ENCODE results near the gene OR10R2. TPM values are rescaled to one million over a fixed set of nuclear protein-coding genes. Genes with fewer than 3 reads are reported as not detected.

OR10R2 gene
- total and polyA plus RNA-seq, 5 donors: not detected

DNA sequence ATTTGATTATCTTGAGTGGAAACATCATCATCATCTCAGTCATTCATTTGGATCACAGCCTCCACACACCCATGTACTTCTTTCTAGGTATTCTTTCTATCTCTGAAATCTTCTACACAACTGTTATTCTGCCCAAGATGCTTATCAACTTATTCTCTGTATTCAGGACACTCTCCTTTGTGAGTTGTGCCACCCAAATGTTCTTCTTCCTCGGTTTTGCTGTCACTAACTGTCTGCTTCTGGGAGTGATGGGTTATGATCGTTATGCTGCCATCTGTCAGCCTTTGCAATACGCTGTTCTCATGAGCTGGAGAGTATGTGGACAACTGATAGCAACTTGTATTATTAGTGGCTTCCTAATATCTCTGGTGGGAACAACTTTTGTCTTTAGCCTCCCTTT lies 19.3 kb downstream of the OR10R2 start:
- Histone ChIP-seq H3K27me3 (ENCODE audit: control insufficient read depth, insufficient read depth) (no peaks in the 10 kb centered on the region), H3K4me1 (ENCODE audit: control insufficient read depth, insufficient read depth, low read length) (no peaks in the 10 kb centered on the region), H3K27ac (ENCODE audit: low read length) (no peak overlapping the region), H3K4me3 (ENCODE audit: low read length) (no peak overlapping the region), H3K9me3 (ENCODE audit: control insufficient read depth, low read length) (no peaks in the 10 kb centered on the region)
- intact Hi-C loops (cut with DNase I): no loop called here
- no peak for DNase-seq
- 47% methylated on average over 3 of the region's 3 CpGs for WGBS
- ATAC-seq: no peak

DNA sequence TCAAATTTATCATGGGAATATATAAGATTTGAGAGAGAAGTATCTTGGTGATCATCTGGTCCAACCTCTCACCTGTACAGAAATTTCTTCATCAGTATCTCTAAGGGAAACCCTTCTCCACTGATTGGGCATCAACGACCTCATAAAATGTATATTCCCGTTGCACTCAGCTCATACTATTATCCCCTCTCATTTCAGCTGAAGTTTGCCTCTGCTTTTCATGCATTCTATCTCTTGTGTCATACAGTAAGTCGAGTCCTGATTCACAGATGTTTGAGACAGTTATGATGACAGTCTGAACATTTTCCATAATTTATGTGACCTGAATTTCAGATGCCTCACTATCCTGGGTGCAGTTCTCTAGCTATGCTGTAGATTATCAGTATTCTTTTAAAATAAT lies 21.0 kb downstream of the OR10R2 start:
- Histone ChIP-seq H3K4me3 (ENCODE audit: low read length) (no peak overlapping the region), H3K27ac (ENCODE audit: low read length) (no peak overlapping the region), H3K4me1 (ENCODE audit: control insufficient read depth, insufficient read depth, low read length) (no peaks in the 10 kb centered on the region), H3K27me3 (ENCODE audit: control insufficient read depth, insufficient read depth) (no peaks in the 10 kb centered on the region), H3K9me3 (ENCODE audit: control insufficient read depth, low read length) (no peaks in the 10 kb centered on the region)
- ATAC-seq (no peak), DNase-seq (no peak)
- WGBS: 67% methylated on average over 3 of the region's 3 CpGs
- intact Hi-C loops (cut with DNase I): no loop called here

DNA sequence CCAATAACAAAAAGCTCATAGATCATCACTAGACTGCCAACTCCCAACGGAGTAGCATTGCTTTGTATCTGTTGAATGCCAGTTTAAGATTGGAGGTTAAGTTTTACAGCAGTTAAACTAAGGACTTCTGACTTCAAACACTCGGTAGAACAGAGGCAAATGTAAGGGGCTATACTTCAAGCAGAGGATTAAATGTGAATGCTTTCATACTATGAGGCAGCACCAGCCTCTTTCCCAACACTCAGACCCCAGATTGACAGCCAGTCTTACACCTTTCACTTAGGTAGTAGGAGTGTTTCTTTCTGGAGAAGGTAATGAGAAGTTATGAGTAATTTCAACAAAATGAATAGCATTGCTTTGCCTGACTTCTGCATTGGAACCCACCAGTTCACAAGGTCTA lies 22.8 kb downstream of the OR10R2 start:
- Histone ChIP-seq H3K4me3 (ENCODE audit: low read length) (no peak overlapping the region), H3K4me1 (ENCODE audit: control insufficient read depth, insufficient read depth, low read length) (no peaks in the 10 kb centered on the region), H3K9me3 (ENCODE audit: control insufficient read depth, low read length) (no peaks in the 10 kb centered on the region), H3K27me3 (ENCODE audit: control insufficient read depth, insufficient read depth) (no peaks in the 10 kb centered on the region), H3K27ac (ENCODE audit: low read length) (no peak overlapping the region)
- DNase-seq: no peak
- ATAC-seq: no peak
- WGBS: 0% methylated on average over 2 of the region's 2 CpGs
- intact Hi-C loops (cut with DNase I): no loop called here

DNA sequence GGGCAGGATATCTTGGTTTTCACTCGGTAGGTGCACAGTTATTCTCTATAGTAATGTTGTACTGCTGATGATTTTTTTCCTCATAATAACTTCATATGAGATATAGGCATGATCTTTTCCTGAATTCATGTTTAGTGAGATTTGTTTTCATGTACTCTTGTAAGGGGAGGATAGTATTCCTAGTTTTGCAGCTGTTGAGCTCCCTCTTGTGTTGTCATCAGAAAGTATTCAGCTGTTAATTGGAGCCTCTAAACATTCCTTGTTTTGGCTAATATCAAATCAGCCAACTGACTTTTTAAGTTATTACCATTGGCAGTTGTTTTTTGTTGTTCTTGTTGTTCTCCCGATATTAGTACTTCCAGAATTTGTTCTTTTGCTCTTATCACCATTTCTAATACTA lies 24.4 kb downstream of the OR10R2 start:
- no peak for DNase-seq
- WGBS: 19% methylated on average over 2 of the region's 2 CpGs
- no peak for ATAC-seq
- Histone ChIP-seq H3K27me3 (ENCODE audit: control insufficient read depth, insufficient read depth) (no peaks in the 10 kb centered on the region), H3K4me1 (ENCODE audit: control insufficient read depth, insufficient read depth, low read length) (no peaks in the 10 kb centered on the region), H3K9me3 (ENCODE audit: control insufficient read depth, low read length) (no peaks in the 10 kb centered on the region), H3K4me3 (ENCODE audit: low read length) (no peak overlapping the region), H3K27ac (ENCODE audit: low read length) (no peak overlapping the region)
- intact Hi-C loops (cut with DNase I): no loop called here

DNA sequence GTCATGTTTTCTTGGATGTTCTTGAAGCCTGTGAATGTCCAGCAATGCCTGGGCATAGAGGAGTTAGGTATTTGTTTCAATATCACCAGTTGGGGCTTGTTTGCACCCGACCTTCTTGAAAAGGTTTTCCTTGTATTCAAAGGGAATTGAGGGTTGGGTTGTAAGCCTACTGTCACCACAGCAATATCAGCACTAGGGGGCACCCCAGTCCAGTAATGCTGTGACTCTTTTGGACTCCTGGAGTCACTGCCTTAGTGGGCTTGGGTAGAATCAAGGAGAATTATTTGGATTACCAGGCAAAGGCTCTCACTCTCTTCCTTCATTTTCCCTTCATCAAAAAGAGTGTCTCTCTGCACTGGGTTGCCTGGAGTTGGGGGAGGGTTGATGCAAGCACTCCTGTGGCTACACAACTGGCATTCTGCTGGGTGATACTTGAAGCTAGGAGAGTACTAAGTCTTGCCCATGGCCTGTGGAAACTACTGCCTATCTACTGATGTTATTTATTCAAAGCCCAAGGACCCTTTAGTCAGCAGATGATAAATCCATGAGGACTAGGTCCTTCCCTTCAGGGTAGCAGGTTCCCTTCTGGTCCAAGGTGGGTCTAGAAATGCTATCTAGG lies 34.5 kb downstream of the OR10R2 start:
- H3K27me3 ChIP-seq (ENCODE audit: control insufficient read depth, insufficient read depth): no peaks in the 10 kb centered on the region
- H3K27ac ChIP-seq (ENCODE audit: low read length): no peak overlapping the region
- no peaks in the 10 kb centered on the region for H3K4me1 ChIP-seq (ENCODE audit: control insufficient read depth, insufficient read depth, low read length)
- intact Hi-C loops (cut with DNase I): no loop called here
- ATAC-seq: no peak
- H3K9me3 ChIP-seq (ENCODE audit: control insufficient read depth, low read length): no peaks in the 10 kb centered on the region
- H3K4me3 ChIP-seq (ENCODE audit: low read length): no peak overlapping the region
- DNase-seq: peak; percentile 24 to 61 (median 38)
- WGBS: 57% methylated on average over 1 of the region's 1 CpG

DNA sequence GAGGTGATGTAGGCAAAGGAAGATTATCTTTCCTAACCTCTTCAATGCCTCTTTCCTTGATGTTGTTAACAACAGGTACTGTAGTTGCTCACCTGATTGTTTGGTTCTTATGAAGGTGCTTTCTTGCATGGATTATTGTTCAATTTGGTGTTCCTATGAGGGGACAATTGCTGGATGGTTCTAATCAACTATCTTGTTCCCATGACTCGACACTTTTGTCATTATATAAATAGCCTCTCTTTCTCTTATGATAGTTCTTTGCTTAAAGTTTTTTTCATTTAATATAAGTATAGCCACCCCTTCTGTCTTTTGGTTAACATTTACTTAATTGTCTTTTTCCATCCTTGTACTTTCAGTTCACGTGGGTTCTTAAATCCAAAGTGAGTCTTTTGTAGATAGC lies 35.5 kb downstream of the OR10R2 start:
- 88% methylated on average over 2 of the region's 2 CpGs for WGBS
- H3K9me3 ChIP-seq (ENCODE audit: control insufficient read depth, low read length): no peaks in the 10 kb centered on the region
- intact Hi-C loops (cut with DNase I): no loop called here
- no peak for DNase-seq
- no peak overlapping the region for H3K4me3 ChIP-seq (ENCODE audit: low read length)
- no peaks in the 10 kb centered on the region for H3K27me3 ChIP-seq (ENCODE audit: control insufficient read depth, insufficient read depth)
- H3K4me1 ChIP-seq (ENCODE audit: control insufficient read depth, insufficient read depth, low read length): no peaks in the 10 kb centered on the region
- no peak for ATAC-seq
- no peak overlapping the region for H3K27ac ChIP-seq (ENCODE audit: low read length)

DNA sequence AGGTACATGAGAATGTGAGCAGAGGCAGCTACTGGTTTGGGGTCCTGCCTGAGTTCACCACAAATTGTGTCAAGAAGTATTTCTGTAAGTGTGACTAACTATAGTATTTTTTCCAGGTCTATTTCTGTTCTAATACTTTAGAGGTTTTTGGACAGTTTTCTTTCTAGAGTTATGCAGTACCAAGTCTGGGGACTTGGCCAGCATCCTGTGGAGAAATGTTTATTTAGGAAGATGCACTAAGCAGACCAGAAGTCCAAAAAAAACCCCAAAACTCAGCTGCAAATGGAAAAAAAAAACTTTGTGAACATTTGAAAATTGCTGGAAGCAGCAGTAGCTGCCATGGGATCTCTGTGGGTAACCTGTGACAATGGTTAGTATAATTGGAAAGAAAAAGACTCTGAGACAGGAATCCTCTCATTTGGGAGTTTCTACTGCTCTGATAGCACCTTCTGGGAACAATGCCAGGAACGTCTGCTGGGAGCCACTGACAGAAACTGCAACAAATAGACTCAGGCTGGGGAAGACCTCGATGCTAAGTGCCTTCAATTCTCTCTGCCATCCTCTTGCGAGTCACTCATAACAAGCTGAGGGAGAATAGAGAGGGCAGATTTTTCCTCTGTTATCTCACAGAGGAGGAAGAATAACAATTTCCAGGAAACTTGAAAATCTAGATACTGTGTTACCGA lies 37.6 kb downstream of the OR10R2 start:
- Histone ChIP-seq H3K27ac (ENCODE audit: low read length) (no peak overlapping the region), H3K27me3 (ENCODE audit: control insufficient read depth, insufficient read depth) (no peaks in the 10 kb centered on the region), H3K4me1 (ENCODE audit: control insufficient read depth, insufficient read depth, low read length) (no peaks in the 10 kb centered on the region), H3K9me3 (ENCODE audit: control insufficient read depth, low read length) (no peaks in the 10 kb centered on the region), H3K4me3 (ENCODE audit: low read length) (no peak overlapping the region)
- DNase-seq: peak; percentile 14 to 37 (median 16)
- WGBS: 9% methylated on average over 4 of the region's 4 CpGs
- ATAC-seq: peak in 1 of 2 donors; percentile 67
- intact Hi-C loops (cut with DNase I): no loop called here

DNA sequence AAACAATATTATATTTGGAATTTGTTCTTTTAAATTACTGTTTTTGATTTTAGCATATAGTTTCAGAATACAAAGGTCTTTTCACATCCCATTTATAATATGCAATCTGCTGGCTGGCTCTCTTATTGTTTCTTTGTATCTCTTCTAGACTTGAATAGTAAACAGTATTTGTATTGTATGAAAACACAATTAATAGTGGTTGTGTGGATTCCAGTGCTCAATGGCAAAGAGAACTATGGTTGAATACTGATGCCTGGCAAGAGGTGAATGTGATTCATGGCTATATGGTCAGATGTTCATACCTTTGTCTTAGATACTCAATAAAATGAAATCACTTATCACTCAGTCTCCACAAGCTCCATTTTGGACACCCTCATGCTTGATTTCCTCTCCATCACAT lies 44.9 kb downstream of the OR10R2 start:
- intact Hi-C loops (cut with DNase I): no loop called here
- H3K9me3 ChIP-seq (ENCODE audit: control insufficient read depth, low read length): no peaks in the 10 kb centered on the region
- no peak overlapping the region for H3K27ac ChIP-seq (ENCODE audit: low read length)
- H3K4me3 ChIP-seq (ENCODE audit: low read length): no peak overlapping the region
- H3K27me3 ChIP-seq (ENCODE audit: control insufficient read depth, insufficient read depth): no peaks in the 10 kb centered on the region
- ATAC-seq (no peak), DNase-seq (no peak)
- no peaks in the 10 kb centered on the region for H3K4me1 ChIP-seq (ENCODE audit: control insufficient read depth, insufficient read depth, low read length)

DNA sequence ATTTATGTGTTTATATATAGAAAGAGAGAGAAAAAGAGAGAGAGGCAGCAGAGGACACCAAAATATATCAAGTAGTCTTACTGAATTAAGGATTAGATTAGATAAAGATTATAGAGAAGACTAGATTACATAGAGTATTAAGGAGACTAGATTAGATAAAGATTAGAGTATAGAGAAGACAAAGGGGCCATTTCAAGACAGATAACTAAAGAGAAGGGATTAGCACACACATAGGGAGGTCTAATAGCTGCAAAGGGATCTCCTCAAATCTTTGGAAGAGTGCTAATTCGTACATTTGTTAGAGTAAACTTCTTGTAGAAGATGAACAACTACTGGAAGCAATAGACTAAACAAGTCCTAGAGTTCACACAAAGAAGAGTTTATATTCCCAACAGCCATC lies 48.0 kb downstream of the OR10R2 start:
- no peak for ATAC-seq
- intact Hi-C loops (cut with DNase I): no loop called here
- Histone ChIP-seq H3K4me3 (ENCODE audit: low read length) (no peak overlapping the region), H3K4me1 (ENCODE audit: control insufficient read depth, insufficient read depth, low read length) (no peaks in the 10 kb centered on the region), H3K27ac (ENCODE audit: low read length) (no peak overlapping the region), H3K27me3 (ENCODE audit: control insufficient read depth, insufficient read depth) (no peaks in the 10 kb centered on the region), H3K9me3 (ENCODE audit: control insufficient read depth, low read length) (no peaks in the 10 kb centered on the region)
- no peak for DNase-seq
- WGBS: 75% methylated on average over 1 of the region's 1 CpG

DNA sequence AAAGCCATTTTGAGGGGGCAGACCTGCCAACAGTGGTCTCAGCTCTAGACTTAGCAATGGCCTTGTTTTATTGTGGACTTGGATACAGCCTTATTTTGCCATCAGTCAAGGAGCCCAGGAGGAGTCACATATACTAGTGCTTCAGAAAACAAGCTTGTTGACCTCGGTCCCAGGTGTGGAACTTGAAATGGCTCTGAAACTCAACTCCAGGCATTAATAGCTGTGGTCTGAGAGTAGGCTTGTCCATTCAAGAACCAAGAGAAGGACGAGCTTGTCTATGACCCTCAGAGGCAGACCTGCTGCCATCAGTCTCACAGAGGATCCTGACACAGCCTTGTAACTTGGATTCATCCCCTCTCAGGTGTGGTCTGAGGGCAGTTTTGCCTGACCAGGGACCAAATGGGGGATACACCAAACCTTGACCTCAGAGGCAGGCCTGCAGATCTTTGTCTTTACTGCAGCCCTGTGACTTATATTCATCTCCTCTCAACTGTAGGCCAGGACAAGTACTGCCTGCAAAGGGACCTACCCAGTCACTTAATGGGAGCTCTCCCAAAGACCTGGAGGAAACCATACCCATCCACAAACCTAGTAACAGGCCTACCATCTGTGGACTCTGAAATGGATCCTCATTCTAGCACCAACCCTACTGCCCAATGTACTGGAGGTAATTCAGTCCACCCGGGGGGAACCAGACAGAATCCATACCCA lies 49.1 kb downstream of the OR10R2 start:
- Histone ChIP-seq H3K27ac (ENCODE audit: low read length) (no peak overlapping the region), H3K9me3 (ENCODE audit: control insufficient read depth, low read length) (no peaks in the 10 kb centered on the region), H3K4me1 (ENCODE audit: control insufficient read depth, insufficient read depth, low read length) (no peaks in the 10 kb centered on the region), H3K27me3 (ENCODE audit: control insufficient read depth, insufficient read depth) (no peaks in the 10 kb centered on the region), H3K4me3 (ENCODE audit: low read length) (no peak overlapping the region)
- ATAC-seq (no peak), DNase-seq (no peak)
- intact Hi-C loops (cut with DNase I): no loop called here
- WGBS: 90% methylated on average over 3 of the region's 3 CpGs

DNA sequence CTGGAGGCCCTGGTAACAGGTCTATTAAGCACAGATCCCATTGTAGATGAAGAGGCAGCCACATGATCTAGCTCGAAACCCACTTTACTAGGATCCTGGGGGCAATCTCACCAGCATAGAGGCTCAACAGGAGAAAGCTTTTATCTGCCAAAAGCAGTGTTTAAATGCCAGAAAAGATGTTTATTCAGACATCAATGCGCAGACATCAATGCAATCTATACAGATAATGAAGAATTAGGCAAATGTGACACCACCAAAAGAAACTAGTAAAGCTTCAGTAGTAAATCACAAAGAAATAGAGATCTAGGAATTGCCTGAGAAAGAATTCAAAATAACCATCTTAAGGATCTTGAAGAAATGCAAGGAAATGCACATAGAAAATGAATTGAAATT lies 49.6 kb downstream of the OR10R2 start:
- no peaks in the 10 kb centered on the region for H3K4me1 ChIP-seq (ENCODE audit: control insufficient read depth, insufficient read depth, low read length)
- H3K27ac ChIP-seq (ENCODE audit: low read length): no peak overlapping the region
- 87% methylated on average over 2 of the region's 2 CpGs for WGBS
- no peak overlapping the region for H3K4me3 ChIP-seq (ENCODE audit: low read length)
- intact Hi-C loops (cut with DNase I): no loop called here
- ATAC-seq (no peak), DNase-seq (no peak)
- no peaks in the 10 kb centered on the region for H3K9me3 ChIP-seq (ENCODE audit: control insufficient read depth, low read length)
- no peaks in the 10 kb centered on the region for H3K27me3 ChIP-seq (ENCODE audit: control insufficient read depth, insufficient read depth)

Measured in right cardiac atrium (tissue), 5 donors.